ENCODE measurements around the gene ESCO1. TPM values are rescaled to one million over a fixed set of nuclear protein-coding genes. Genes with fewer than 3 reads are reported as not detected.

ESCO1 gene
- total RNA-seq, 1 experiment from 2014 or later: 36.7 TPM

GRCh38 chr18:21575656-21576055 lies 24.8 kb downstream of the ESCO1 start:
- Histone ChIP-seq H2BK5ac (ENCODE audit: insufficient read length, low read length) (no peak overlapping the region), H4K5ac (ENCODE audit: insufficient read length, low read depth, low read length) (no peak overlapping the region), H3K23me2 (ENCODE audit: insufficient read length, low read depth, low read length, poor library complexity, severe bottlenecking) (no peaks in the 10 kb centered on the region), H3K79me1 (ENCODE audit: insufficient read depth, low read depth, low read length, poor library complexity, severe bottlenecking) (no peaks in the 10 kb centered on the region), H3K4me1 (ENCODE audit: insufficient read depth, low read length) (no peaks in the 10 kb centered on the region), H4K91ac (ENCODE audit: insufficient read length, low read depth, low read length) (no peak overlapping the region), H3K14ac (ENCODE audit: insufficient read depth, low read length) (no peak overlapping the region), H2AFZ (ENCODE audit: low read length) (no peak overlapping the region), H3T11ph (ENCODE audit: low read length) (no peak overlapping the region), H4K8ac (replicated peaks; ENCODE audit: insufficient read length, low read depth, low read length) (no peak overlapping the region), H3K27ac (ENCODE audit: insufficient read length, low read depth, low read length) (no peak overlapping the region), H3K56ac (ENCODE audit: insufficient read length, low read depth, low read length) (no peak overlapping the region), H2BK120ac (ENCODE audit: low read depth, low read length, poor library complexity, severe bottlenecking) (no peak overlapping the region), H2AK5ac (ENCODE audit: insufficient read length, low read length) (no peak overlapping the region), H3K4me2 (ENCODE audit: insufficient read depth, insufficient read length, low read length) (no peak overlapping the region), H3K9ac (ENCODE audit: extremely low read depth, insufficient read length, low read length) (no peak overlapping the region), H3K9me3 (ENCODE audit: control insufficient read depth, low read depth, low read length) (no peaks in the 10 kb centered on the region), H2BK15ac (ENCODE audit: low read depth, low read length) (no peak overlapping the region), H3K23ac (ENCODE audit: insufficient read length, low read depth, low read length) (no peak overlapping the region), H3K18ac (ENCODE audit: insufficient read length, low read depth, low read length) (no peak overlapping the region), H2BK20ac (ENCODE audit: low read depth, low read length, poor library complexity, severe bottlenecking) (no peak overlapping the region), H4K20me1 (ENCODE audit: control insufficient read depth, insufficient read depth, insufficient read length) (no peaks in the 10 kb centered on the region), H3K27me3 (ENCODE audit: insufficient read depth, low read length) (no peaks in the 10 kb centered on the region), H3K4ac (ENCODE audit: low read depth, low read length) (no peak overlapping the region), H3K79me2 (ENCODE audit: insufficient read depth, low read length) (no peaks in the 10 kb centered on the region), H2BK12ac (ENCODE audit: insufficient read length, low read depth, low read length) (no peak overlapping the region)
- Mint-ChIP-seq H3K27me3 (ENCODE audit: low read depth) (no peaks in the 10 kb centered on the region), H3K9me3 (no peaks in the 10 kb centered on the region), H3K36me3 (ENCODE audit: insufficient read depth in 1 of 3, low read depth in 3 of 3) (peaks cover 33 to 70% (median 57%) of the 10 kb centered on the region in 3 experiments), H3K4me3 (no peak overlapping the region), H3K27ac (no peak overlapping the region), H3K4me1 (no peaks in the 10 kb centered on the region)
- TF ChIP-seq CTCF (conservative IDR thresholded peaks at IDR 0.05): no peak
- no peak for DNase-seq
- 100% methylated on average over 2 of the region's 4 CpGs for WGBS (ENCODE audit: extremely low coverage, insufficient read length, low lambda C conversion rate)

Data from H9 (cell line).